HG02840 (cell line): ENCODE results near the gene ODAD3.

Experiments used
- ATAC-seq: cut with Tn5 transposase; IDR thresholded peaks from one replicate; pipeline ENCODE4 v1.9.1; 2021; ENCODE audit warnings: mild to moderate bottlenecking, moderate library complexity, moderate number of reproducible peaks; ENCODE audit not compliant: unreplicated experiment, low FRiP score

Gene ODAD3

GRCh38 chr19:11378319-11379189 lies 56.4 kb downstream of the ODAD3 start:
- no peak for ATAC-seq

- no peak for ATAC-seq
Measured at GRCh38 chr19:11377756-11378155, 57.2 kb downstream of the ODAD3 start.

GRCh38 chr19:11377237-11377636 lies 57.7 kb downstream of the ODAD3 start:
- no peak for ATAC-seq

GRCh38 chr19:11375143-11375948 lies 59.6 kb downstream of the ODAD3 start:
- ATAC-seq, result no peak

GRCh38 chr19:11374433-11375142 lies 60.3 kb downstream of the ODAD3 start, which contains the start of gene SWSAP1:
Gene SWSAP1 (plus strand): TSS chr19:11374666. CDS start chr19:11374681, 15 bp downstream.
- ATAC-seq, result peak; percentile 86

- ATAC-seq, result no peak
Measured at GRCh38 chr19:11373885-11374432, 61.0 kb downstream of the ODAD3 start.

GRCh38 chr19:11373166-11373884 lies 61.6 kb downstream of the ODAD3 start:
- ATAC-seq, result no peak

GRCh38 chr19:11370744-11371143 lies 64.2 kb downstream of the ODAD3 start:
- ATAC-seq, result no peak
